CD8-positive, alpha-beta memory T cell (primary cell): ENCODE results near the gene TMEM123. TPM values are rescaled to one million over a fixed set of nuclear protein-coding genes. Genes with fewer than 3 reads are reported as not detected.
A peak's percentile ranks its signal among the peaks of the same experiment; 100 is the strongest.
"Not testable (repeated sequence)": the region's sequence is repeated elsewhere in the genome, so short reads cannot be mapped to it uniquely, and the experiment has no call there.

Experiments
- CTCF ChIA-PET: fragments of 350-600 bp; sonication (Branson Sonifier 250); formaldehyde crosslinking; loops from one replicate; lab custom pipeline; 2021; ENCODE audit warnings: antibody characterized with exemption; lab: Charles Lee
- POLR2A ChIA-PET: fragments of 350-600 bp; sonication (Branson Sonifier 250); formaldehyde crosslinking; loops from one replicate; lab custom pipeline; 2021; ENCODE audit warnings: antibody characterized with exemption; lab: Charles Lee
- DNase-seq, 5 donors: peaks; one replicate each; pipeline versions ENCODE4 v3.0.0 to v3.0.0-alpha.2; 2020 to 2022; ENCODE audit warnings: mixed read lengths in 1 of 5
- H3K27ac ChIP-seq: one replicate; pipeline ENCODE4 v1.7.0; 2013; ENCODE audit warnings: low read depth, mild to moderate bottlenecking, low read length, moderate library complexity
- H3K27me3 ChIP-seq: 2 replicates; pipeline ENCODE4 v1.7.0; 2013; ENCODE audit warnings: low read length, mild to moderate bottlenecking; ENCODE audit not compliant: insufficient read depth, poor library complexity, severe bottlenecking
- H3K36me3 ChIP-seq: 2 replicates; pipeline ENCODE4 v1.7.0; 2013; ENCODE audit warnings: mild to moderate bottlenecking, low read length, moderate library complexity; ENCODE audit not compliant: insufficient read depth
- H3K4me1 ChIP-seq: 2 replicates; pipeline ENCODE4 v1.7.0; 2013; ENCODE audit warnings: mild to moderate bottlenecking, low read length, moderate library complexity; ENCODE audit not compliant: insufficient read depth
- H3K4me3 ChIP-seq: 2 replicates; pipeline ENCODE4 v1.7.0; 2013; ENCODE audit warnings: mild to moderate bottlenecking, low read length
- H3K9me3 ChIP-seq: 2 replicates; pipeline ENCODE4 v1.7.0; 2013; ENCODE audit warnings: mild to moderate bottlenecking, low read length
- H3K27ac Mint-ChIP-seq, 8 donors: one replicate each; pipeline ENCODE4 v1.8.0; 2020 to 2021; ENCODE audit warnings: mixed read lengths in 8 of 8, mild to moderate bottlenecking in 6 of 8, inconsistent platforms in 3 of 8, moderate library complexity in 3 of 8
- H3K27me3 Mint-ChIP-seq, 2 donors: one replicate each; pipeline ENCODE4 v1.8.0; 2020 to 2021; ENCODE audit warnings: mixed read lengths in 2 of 2, mild to moderate bottlenecking in 1 of 2, moderate library complexity in 1 of 2
- H3K36me3 Mint-ChIP-seq, 3 donors: one replicate each; pipeline ENCODE4 v1.8.0; 2020 to 2021; ENCODE audit warnings: mixed read lengths in 3 of 3, inconsistent platforms in 1 of 3, mild to moderate bottlenecking in 1 of 3
- H3K4me1 Mint-ChIP-seq, 3 donors: one replicate each; pipeline ENCODE4 v1.8.0; 2020 to 2021; ENCODE audit warnings: mixed read lengths in 3 of 3, inconsistent platforms in 1 of 3, mild to moderate bottlenecking in 1 of 3
- H3K4me3 Mint-ChIP-seq, 7 donors: one replicate each; pipeline ENCODE4 v1.8.0; 2020 to 2021; ENCODE audit warnings: mixed read lengths in 7 of 7, mild to moderate bottlenecking in 6 of 7, moderate library complexity in 4 of 7, inconsistent platforms in 2 of 7
- H3K9me3 Mint-ChIP-seq, 5 donors: one replicate each; pipeline ENCODE4 v1.8.0; 2020 to 2022; ENCODE audit warnings: mixed read lengths in 5 of 5, mild to moderate bottlenecking in 3 of 5, moderate library complexity in 2 of 5, inconsistent platforms in 1 of 5
- polyA plus RNA-seq: library from polyadenylated mRNA; unstranded; fragments of 300-500 nt; fragmentation: Illumina TruSeq; gene quantifications from one replicate; pipeline ENCODE4 v1.2.3, GENCODE V29; 2021
- total RNA-seq, 2 experiments: library from RNA; stranded (reverse); gene quantifications; one replicate each; pipeline ENCODE4 v1.2.3, GENCODE V29; 2021

TMEM123 gene
- total and polyA plus RNA-seq, 3 experiments from 2014 or later: 257 to 491 (median 259) TPM

DNA sequence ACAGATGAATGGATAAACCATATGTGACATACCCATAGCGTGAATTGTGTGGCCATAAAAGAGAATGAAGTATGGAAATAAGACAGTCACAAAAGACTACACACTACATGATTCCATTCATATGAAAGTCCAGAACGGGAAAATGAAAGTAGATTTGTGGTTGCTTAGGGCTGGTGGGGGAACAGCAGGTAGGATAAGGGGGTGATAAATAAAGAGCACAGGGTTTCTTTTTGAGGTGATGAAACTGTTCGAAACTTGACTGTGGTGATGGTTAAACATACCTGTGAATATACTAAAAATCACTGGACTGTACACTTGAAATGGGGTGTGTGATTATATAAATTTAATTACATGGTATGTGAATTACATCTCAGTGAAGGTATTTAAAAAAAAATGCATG, 16.9 kb downstream of the TMEM123 start:
- Mint-ChIP-seq H3K4me1 (peaks cover 57 to 91% (median 74%) of the 10 kb centered on the region in 3 donors), H3K36me3 (peaks cover 30 to 75% (median 34%) of the 10 kb centered on the region in 3 donors), H3K9me3 (peaks cover 0 to 6% (median 5%) of the 10 kb centered on the region in 5 donors), H3K27ac (peak overlapping the region in 3 of 8 donors; percentile 1 to 20 (median 5)), H3K27me3 (no peaks in the 10 kb centered on the region), H3K4me3 (peak overlapping the region in 1 of 7 donors; percentile 8)
- no peaks in the 10 kb centered on the region for H3K27me3 ChIP-seq
- H3K27ac ChIP-seq: no peak overlapping the region
- DNase-seq: no peak
- ChIA-PET POLR2A (no interaction called here), CTCF (no interaction called here)
- H3K9me3 ChIP-seq: no peaks in the 10 kb centered on the region
- H3K4me1 ChIP-seq: peaks cover 32% of the 10 kb centered on the region
- H3K4me3 ChIP-seq: no peak overlapping the region
- H3K36me3 ChIP-seq: peaks cover 8% of the 10 kb centered on the region

DNA sequence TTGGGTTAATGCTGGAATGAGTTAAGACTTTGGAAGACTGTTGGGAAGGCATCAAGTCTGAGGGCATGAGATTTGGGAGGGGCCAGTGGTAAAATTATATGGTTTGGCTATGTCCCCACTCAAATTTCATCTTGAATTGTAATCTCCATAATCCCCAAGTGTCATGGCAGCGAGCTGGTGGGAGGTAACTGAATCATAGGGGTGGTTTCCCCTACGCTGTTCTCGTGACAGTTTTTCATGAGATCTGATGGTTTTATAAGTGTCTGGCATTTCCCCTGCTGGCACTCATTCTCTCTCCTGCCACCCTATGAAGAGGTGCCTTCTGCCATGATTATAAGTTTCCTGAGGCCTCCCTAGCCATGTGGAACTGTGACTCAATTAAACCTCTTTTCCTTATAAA, 19.0 kb downstream of the TMEM123 start:
- peaks cover 56 to 92% (median 76%) of the 10 kb centered on the region in 3 donors for H3K4me1 Mint-ChIP-seq
- H3K27me3 Mint-ChIP-seq, H3K4me3 ChIP-seq, H3K36me3 ChIP-seq, H3K9me3 Mint-ChIP-seq, POLR2A ChIA-PET, CTCF ChIA-PET, H3K9me3 ChIP-seq, H3K4me3 Mint-ChIP-seq, H3K27ac ChIP-seq, H3K27me3 ChIP-seq, DNase-seq: not testable (repeated sequence)
- peaks cover 42% of the 10 kb centered on the region for H3K4me1 ChIP-seq
- H3K36me3 Mint-ChIP-seq: peaks cover 30 to 84% (median 39%) of the 10 kb centered on the region in 3 donors
- H3K27ac Mint-ChIP-seq: peak overlapping the region in 1 of 8 donors; percentile 88

GRCh38 chr11:102432560-102432959, 20.0 kb downstream of the TMEM123 start:
- H3K4me1 ChIP-seq: peaks cover 35% of the 10 kb centered on the region
- H3K9me3 Mint-ChIP-seq, H3K27me3 Mint-ChIP-seq, CTCF ChIA-PET, H3K9me3 ChIP-seq, DNase-seq, H3K27ac ChIP-seq, H3K36me3 ChIP-seq, POLR2A ChIA-PET, H3K4me3 Mint-ChIP-seq, H3K4me3 ChIP-seq, H3K27me3 ChIP-seq: not testable (repeated sequence)
- peak overlapping the region in 3 of 8 donors; percentile 51 to 70 (median 62) for H3K27ac Mint-ChIP-seq
- H3K4me1 Mint-ChIP-seq: peaks cover 49 to 87% (median 69%) of the 10 kb centered on the region in 3 donors
- peaks cover 30 to 78% (median 34%) of the 10 kb centered on the region in 3 donors for H3K36me3 Mint-ChIP-seq

DNA sequence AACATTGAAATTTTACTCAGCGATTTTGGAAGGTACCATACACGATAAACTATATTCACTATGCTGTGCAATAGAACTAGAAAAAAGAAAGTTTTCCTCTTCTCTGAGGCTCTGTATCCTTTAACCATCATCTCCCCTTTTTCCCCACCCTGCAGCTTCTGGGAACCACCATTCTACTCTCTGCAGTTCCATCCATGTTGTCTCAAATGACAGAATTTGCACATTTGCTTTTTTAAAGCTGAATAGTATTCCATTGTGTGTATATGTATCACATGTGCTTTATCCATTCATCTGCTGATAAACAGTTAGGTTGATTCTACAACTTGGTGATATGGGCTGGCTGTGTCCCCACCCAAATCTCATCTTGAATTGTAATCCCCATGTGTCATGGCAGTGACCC, 21.2 kb downstream of the TMEM123 start:
- Histone ChIP-seq H3K4me1 (peaks cover 31% of the 10 kb centered on the region), H3K9me3 (no peaks in the 10 kb centered on the region), H3K4me3 (no peak overlapping the region), H3K36me3 (peaks cover 8% of the 10 kb centered on the region), H3K27me3 (no peaks in the 10 kb centered on the region), H3K27ac (no peak overlapping the region)
- Mint-ChIP-seq H3K27ac (peak overlapping the region in 4 of 8 donors; percentile 16 to 73 (median 60)), H3K4me1 (peaks cover 50 to 85% (median 69%) of the 10 kb centered on the region in 3 donors), H3K27me3 (no peaks in the 10 kb centered on the region), H3K4me3 (peak overlapping the region in 1 of 7 donors; percentile 13), H3K9me3 (peaks cover 0 to 6% (median 5%) of the 10 kb centered on the region in 5 donors), H3K36me3 (peaks cover 26 to 72% (median 34%) of the 10 kb centered on the region in 3 donors)
- POLR2A ChIA-PET: no interaction called here
- CTCF ChIA-PET: no interaction called here
- no peak for DNase-seq

DNA sequence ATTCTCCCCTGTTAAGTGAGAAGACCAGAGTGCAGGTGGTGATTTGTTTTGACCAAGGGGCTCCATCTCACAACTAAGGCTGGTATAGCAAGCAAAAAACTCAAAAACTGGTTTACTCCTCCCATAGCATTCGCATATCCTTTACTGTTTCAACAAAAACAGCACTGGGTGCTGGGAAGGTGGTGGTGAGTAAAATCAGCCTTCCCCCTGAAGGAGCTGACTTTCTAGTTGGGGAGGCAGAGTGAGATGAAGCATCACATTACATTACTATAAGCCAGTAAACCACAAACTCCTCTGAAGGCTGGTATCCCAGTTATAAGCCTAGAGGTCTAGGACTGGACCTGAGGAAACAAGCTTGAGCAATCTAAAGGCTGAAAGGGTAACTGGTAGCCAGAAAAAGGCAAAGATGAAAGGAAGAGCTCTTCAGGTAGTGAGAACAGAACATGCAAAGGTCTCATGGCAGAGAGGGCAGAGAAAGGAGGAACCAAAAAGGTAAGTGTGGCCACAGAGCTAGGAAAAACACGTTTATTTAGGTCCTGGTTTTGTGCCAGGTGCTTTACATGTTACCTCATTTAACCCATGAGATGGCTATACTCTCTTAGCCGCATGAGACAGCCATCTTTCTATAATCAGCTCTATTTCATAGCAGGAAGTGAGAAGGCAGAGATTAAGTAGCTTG, 22.3 kb downstream of the TMEM123 start:
- H3K4me3 ChIP-seq: no peak overlapping the region
- H3K4me1 ChIP-seq: peaks cover 31% of the 10 kb centered on the region
- Mint-ChIP-seq H3K9me3 (peaks cover 0 to 6% (median 5%) of the 10 kb centered on the region in 5 donors), H3K27ac (peak overlapping the region in 7 of 8 donors; percentile 0 to 64 (median 42)), H3K27me3 (no peaks in the 10 kb centered on the region), H3K4me1 (peaks cover 55 to 86% (median 71%) of the 10 kb centered on the region in 3 donors), H3K4me3 (peak overlapping the region in 2 of 7 donors; percentile 4 to 7), H3K36me3 (peaks cover 26 to 72% (median 38%) of the 10 kb centered on the region in 3 donors)
- H3K36me3 ChIP-seq: peaks cover 8% of the 10 kb centered on the region
- ChIA-PET CTCF (interaction anchor here (1.0 kb wide), 1 partner anchor 22 kb away, joined by 3 read pairs; no protein-coding TSS in a partner anchor), POLR2A (no interaction called here)
- no peaks in the 10 kb centered on the region for H3K27me3 ChIP-seq
- no peaks in the 10 kb centered on the region for H3K9me3 ChIP-seq
- no peak overlapping the region for H3K27ac ChIP-seq
- no peak for DNase-seq

- DNase-seq: no peak
- H3K4me3 ChIP-seq: no peak overlapping the region
- Mint-ChIP-seq H3K27ac (peak overlapping the region in 6 of 8 donors; percentile 0 to 64 (median 44)), H3K4me1 (peaks cover 59 to 88% (median 73%) of the 10 kb centered on the region in 3 donors), H3K36me3 (peaks cover 26 to 76% (median 37%) of the 10 kb centered on the region in 3 donors), H3K4me3 (no peak overlapping the region), H3K9me3 (peaks cover 0 to 6% (median 5%) of the 10 kb centered on the region in 5 donors), H3K27me3 (no peaks in the 10 kb centered on the region)
- H3K27ac ChIP-seq: no peak overlapping the region
- peaks cover 33% of the 10 kb centered on the region for H3K4me1 ChIP-seq
- H3K27me3 ChIP-seq: no peaks in the 10 kb centered on the region
- H3K9me3 ChIP-seq: no peaks in the 10 kb centered on the region
- H3K36me3 ChIP-seq: peaks cover 8% of the 10 kb centered on the region
- POLR2A ChIA-PET: no interaction called here
- CTCF ChIA-PET: no interaction called here
Observed at GRCh38 chr11:102429691-102430090, 22.9 kb downstream of the TMEM123 start.

GRCh38 chr11:102429226-102429625, 23.3 kb downstream of the TMEM123 start:
- Histone ChIP-seq H3K9me3 (no peaks in the 10 kb centered on the region), H3K4me1 (peaks cover 38% of the 10 kb centered on the region), H3K36me3 (peaks cover 8% of the 10 kb centered on the region), H3K27me3 (no peaks in the 10 kb centered on the region), H3K27ac (no peak overlapping the region), H3K4me3 (no peak overlapping the region)
- H3K27me3 Mint-ChIP-seq: no peaks in the 10 kb centered on the region
- H3K36me3 Mint-ChIP-seq: peaks cover 22 to 73% (median 33%) of the 10 kb centered on the region in 3 donors
- no peak for DNase-seq
- H3K4me3 Mint-ChIP-seq: no peak overlapping the region
- CTCF ChIA-PET: no interaction called here
- peaks cover 60 to 88% (median 73%) of the 10 kb centered on the region in 3 donors for H3K4me1 Mint-ChIP-seq
- POLR2A ChIA-PET: no interaction called here
- H3K9me3 Mint-ChIP-seq: peaks cover 0 to 6% (median 5%) of the 10 kb centered on the region in 5 donors
- peak overlapping the region in 6 of 8 donors; percentile 0 to 60 (median 32) for H3K27ac Mint-ChIP-seq

DNA sequence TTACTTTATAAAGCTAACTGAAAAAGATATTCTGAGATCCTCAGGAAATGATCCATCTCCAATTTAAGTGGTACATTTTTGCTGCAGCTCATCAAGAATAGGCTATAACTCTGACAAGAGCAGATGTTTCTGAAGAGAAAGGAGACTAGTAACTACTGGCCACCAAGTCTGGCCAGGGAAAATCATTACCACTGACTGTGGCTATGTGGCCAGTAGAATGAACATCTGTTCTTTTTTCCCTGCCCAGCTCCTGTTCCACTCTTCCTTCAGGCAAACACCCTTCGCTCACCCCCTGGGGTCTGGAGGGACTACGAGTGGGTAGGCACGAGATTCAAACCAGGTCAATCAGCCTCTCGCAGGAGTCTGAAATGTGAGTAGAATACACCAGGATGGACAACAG, 23.9 kb downstream of the TMEM123 start:
- Mint-ChIP-seq H3K27ac (peak overlapping the region in 3 of 8 donors; percentile 30 to 53 (median 36)), H3K27me3 (no peaks in the 10 kb centered on the region), H3K4me1 (peaks cover 61 to 88% (median 79%) of the 10 kb centered on the region in 3 donors), H3K36me3 (peaks cover 16 to 69% (median 32%) of the 10 kb centered on the region in 3 donors), H3K9me3 (peaks cover 0 to 6% (median 5%) of the 10 kb centered on the region in 5 donors), H3K4me3 (peak overlapping the region in 1 of 7 donors; percentile 35)
- Histone ChIP-seq H3K36me3 (peaks cover 8% of the 10 kb centered on the region), H3K27ac (no peak overlapping the region), H3K9me3 (no peaks in the 10 kb centered on the region), H3K4me3 (no peak overlapping the region), H3K4me1 (peaks cover 43% of the 10 kb centered on the region), H3K27me3 (no peaks in the 10 kb centered on the region)
- ChIA-PET POLR2A (no interaction called here), CTCF (interaction anchor here (0.7 to 1.3 kb wide), 2 partner anchors 38 to 67 kb away, joined by 4 to 5 read pairs; no protein-coding TSS in a partner anchor)
- no peak for DNase-seq
